HuH-7 (cell line): ENCODE results near the gene SAMD3.
"Not testable (repeated sequence)": the region's sequence is repeated elsewhere in the genome, so short reads cannot be mapped to it uniquely, and the experiment has no call there.

ENCODE experiments used
- DNase-seq: peaks from one replicate; pipeline ENCODE4 v3.0.0; 2011; ENCODE audit warnings: low spot score

SAMD3 gene

GRCh38 chr6:130129762-130130246 lies 92.9 kb downstream of the SAMD3 start:
- DNase-seq: no peak

- no peak for DNase-seq
These were observed 94.4 kb downstream of the SAMD3 start for GRCh38 chr6:130128326-130128725.

- DNase-seq: no peak
These were observed 95.6 kb downstream of the SAMD3 start for GRCh38 chr6:130127195-130127594.

- DNase-seq: no peak
These were observed 100.5 kb downstream of the SAMD3 start for GRCh38 chr6:130122243-130122642.

GRCh38 chr6:130120731-130121130 lies 102.0 kb downstream of the SAMD3 start:
- no peak for DNase-seq

DNA sequence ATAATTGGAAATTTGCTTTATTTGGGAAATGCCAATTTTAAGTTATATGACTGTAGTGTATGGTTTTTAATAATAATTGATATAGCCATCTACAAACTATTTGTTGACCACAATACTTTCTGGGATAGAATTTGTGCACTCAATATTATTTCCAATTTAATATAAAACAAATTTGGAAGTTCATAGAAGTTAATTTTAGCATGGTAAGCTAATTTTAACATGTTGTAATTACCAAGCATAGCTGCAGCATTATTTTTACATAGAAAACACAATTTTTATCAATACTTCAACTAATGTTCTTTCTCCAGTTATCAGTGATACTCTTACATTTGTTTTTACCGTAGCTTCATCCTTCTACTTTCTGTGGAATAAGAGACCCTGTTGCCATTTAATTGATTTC lies 103.5 kb downstream of the SAMD3 start:
- no peak for DNase-seq

GRCh38 chr6:130118236-130118635 lies 104.5 kb downstream of the SAMD3 start:
- no peak for DNase-seq

- DNase-seq: not testable (repeated sequence)
These were observed 105.5 kb downstream of the SAMD3 start for GRCh38 chr6:130117187-130117701.

DNA sequence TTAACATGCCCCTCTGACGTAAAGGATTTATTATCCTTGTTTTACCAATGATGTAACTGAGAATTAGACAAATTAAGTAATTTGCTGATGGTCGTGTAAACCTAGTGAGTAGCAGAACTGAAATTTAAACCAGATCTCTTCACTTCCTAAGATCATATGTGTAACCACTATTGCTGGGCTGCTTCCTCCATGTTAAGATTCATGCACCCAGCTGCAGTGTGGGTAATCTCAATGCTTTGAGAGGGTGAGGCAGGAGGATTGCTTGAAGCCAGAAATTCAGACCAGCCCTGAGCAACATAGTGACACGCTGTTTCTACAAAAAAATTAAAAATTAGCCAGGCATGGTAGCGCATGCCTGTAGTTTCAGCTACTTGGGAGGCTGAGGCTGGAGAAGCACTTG lies 106.5 kb downstream of the SAMD3 start:
- DNase-seq: no peak

DNA sequence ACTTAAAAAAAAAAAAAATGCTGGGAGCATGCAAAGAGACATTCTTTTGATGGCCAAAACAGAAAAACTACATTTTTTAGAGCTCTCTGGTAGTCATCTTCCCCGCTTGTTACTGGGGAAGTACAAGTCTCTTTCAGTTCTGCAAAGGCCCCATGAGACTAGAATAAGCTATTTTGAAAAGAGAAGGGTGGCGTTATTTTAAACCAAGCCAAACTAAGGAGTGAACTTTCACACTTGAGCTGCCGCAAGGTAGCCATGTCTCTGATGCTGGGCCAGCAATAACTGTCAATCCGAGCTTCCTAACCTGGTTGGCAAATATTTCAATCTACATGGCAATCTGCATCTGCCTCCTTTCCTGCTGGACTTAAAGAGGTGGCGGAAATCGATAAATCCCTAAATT lies 107.7 kb downstream of the SAMD3 start:
- DNase-seq: no peak

DNA sequence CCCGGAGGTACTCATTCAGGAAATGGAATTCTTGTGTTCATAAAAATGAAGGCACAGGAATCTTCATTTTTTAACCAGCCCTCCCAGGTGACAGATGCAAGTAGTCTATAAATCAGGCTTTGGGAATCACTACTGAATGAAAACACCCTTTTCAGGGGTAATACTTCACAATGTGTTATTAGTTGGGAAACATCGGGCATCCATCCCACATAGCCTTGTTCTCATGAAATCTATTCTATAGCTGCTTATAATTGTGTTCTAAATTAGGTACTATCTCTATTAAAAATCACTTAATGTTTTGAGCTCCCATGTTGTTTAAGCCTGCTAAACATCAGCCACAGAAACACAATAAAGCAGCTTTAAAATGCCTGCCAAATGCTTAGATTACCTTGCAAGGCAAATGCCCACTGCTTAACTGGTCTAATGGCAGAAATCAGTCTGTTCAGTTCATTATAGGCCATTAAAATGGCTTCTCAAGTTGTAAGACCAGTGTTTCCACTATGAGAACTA lies 109.5 kb downstream of the SAMD3 start:
- DNase-seq: no peak

- DNase-seq: no peak
These were observed 111.7 kb downstream of the SAMD3 start for GRCh38 chr6:130111031-130111430.

DNA sequence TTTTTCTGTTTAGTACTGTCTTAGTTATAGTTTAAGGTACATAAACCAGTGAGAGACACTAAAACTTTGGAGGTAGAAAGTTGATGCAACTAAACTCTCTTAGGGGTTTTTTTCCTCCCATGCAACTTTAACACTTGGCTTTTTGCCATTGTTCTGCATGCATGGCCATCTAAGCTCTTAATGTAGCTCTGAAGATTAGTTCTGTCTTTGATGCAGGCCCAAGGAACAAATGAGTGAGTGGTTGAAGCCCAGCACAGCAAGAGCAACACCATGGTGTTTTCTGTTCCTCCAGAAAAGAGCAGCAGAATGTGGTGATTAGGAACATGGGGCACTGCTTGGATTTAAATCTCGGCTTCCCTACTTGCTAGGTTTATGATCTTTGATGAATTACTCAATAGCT lies 115.0 kb downstream of the SAMD3 start:
- DNase-seq: no peak

- no peak for DNase-seq
These were observed 116.6 kb downstream of the SAMD3 start for GRCh38 chr6:130105996-130106704.

- DNase-seq: no peak
These were observed 123.6 kb downstream of the SAMD3 start for GRCh38 chr6:130099119-130099518.

DNA sequence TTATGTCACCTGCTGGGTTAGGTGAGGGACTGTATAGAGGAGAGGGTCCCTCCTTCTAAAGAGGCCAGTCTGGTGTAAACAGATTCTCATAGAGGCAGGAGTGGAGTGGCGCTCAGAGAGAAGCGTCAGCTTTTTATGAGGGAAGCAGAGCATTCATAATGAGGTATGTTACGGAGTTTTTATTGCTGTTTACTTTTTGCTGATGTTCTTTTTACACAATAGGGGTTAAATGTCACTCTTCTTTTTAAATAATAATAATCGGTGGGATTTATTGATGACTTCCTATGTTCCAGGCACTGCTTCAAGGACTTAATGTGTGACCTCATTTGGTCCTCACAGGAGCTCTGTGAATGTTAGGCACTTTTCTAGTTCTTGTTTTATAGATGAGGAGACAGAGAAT lies 124.4 kb downstream of the SAMD3 start:
- no peak for DNase-seq
